Measurements from ENCODE around the gene CHIC2.

Gene CHIC2

GRCh38 chr4:54015423-54016030 lies 48.9 kb downstream of the CHIC2 start:
- Histone ChIP-seq H3K36me3 (ENCODE audit: control insufficient read depth in 1 of 2, insufficient read depth in 2 of 2, low read length in 2 of 2) (peaks cover 0 to 8% of the 10 kb centered on the region in 2 donors), H3K9ac (ENCODE audit: low read depth in 1 of 2, low read length in 2 of 2) (no peak overlapping the region), H3K27me3 (ENCODE audit: control insufficient read depth in 1 of 2, insufficient read depth in 2 of 2, low read length in 2 of 2) (no peaks in the 10 kb centered on the region), H3K9me3 (ENCODE audit: control insufficient read depth in 1 of 2, low read length in 2 of 2) (no peaks in the 10 kb centered on the region), H3K27ac (ENCODE audit: low read depth, low read length) (no peak overlapping the region), H3K4me1 (ENCODE audit: control insufficient read depth in 1 of 2, insufficient read depth in 2 of 2, low read length in 2 of 2) (no peaks in the 10 kb centered on the region), H3K4me3 (ENCODE audit: low read depth in 1 of 2, low read length in 2 of 2) (no peak overlapping the region)

DNA sequence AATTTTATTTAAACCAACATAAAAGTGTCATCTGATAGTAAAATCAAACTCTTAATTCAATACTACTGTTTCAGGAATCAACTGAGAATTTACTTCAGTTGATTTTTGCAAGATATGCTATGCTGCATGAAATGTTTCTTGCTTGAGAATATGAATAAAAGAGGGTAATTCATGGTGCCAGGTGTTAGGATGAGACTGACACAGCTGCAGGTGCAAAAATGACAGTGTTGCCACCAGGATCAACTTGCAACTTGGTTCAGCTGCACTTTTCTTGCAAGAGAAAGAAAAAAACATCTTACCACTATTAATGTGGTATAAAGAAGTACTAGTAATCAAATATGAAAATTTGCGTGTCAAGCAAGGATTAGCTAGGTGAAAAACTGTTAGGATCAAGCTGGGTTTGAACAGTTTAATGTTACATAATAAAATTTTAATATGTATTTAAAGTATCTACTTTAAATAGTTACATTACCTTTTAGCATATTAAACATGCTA lies 49.7 kb downstream of the CHIC2 start:
- no peak overlapping the region for H3K9ac ChIP-seq (ENCODE audit: low read depth in 1 of 2, low read length in 2 of 2)
- H3K27me3 ChIP-seq (ENCODE audit: control insufficient read depth in 1 of 2, insufficient read depth in 2 of 2, low read length in 2 of 2): no peaks in the 10 kb centered on the region
- peaks cover 0 to 8% of the 10 kb centered on the region in 2 donors for H3K36me3 ChIP-seq (ENCODE audit: control insufficient read depth in 1 of 2, insufficient read depth in 2 of 2, low read length in 2 of 2)
- no peak overlapping the region for H3K27ac ChIP-seq (ENCODE audit: low read depth, low read length)
- no peaks in the 10 kb centered on the region for H3K4me1 ChIP-seq (ENCODE audit: control insufficient read depth in 1 of 2, insufficient read depth in 2 of 2, low read length in 2 of 2)
- H3K9me3 ChIP-seq (ENCODE audit: control insufficient read depth in 1 of 2, low read length in 2 of 2): no peaks in the 10 kb centered on the region
- H3K4me3 ChIP-seq (ENCODE audit: low read depth in 1 of 2, low read length in 2 of 2): no peak overlapping the region

GRCh38 chr4:54011201-54011600 lies 53.2 kb downstream of the CHIC2 start:
- no peaks in the 10 kb centered on the region for H3K9me3 ChIP-seq (ENCODE audit: control insufficient read depth in 1 of 2, low read length in 2 of 2)
- peaks cover 0 to 4% of the 10 kb centered on the region in 2 donors for H3K4me1 ChIP-seq (ENCODE audit: control insufficient read depth in 1 of 2, insufficient read depth in 2 of 2, low read length in 2 of 2)
- H3K27me3 ChIP-seq (ENCODE audit: control insufficient read depth in 1 of 2, insufficient read depth in 2 of 2, low read length in 2 of 2): no peaks in the 10 kb centered on the region
- H3K27ac ChIP-seq (ENCODE audit: low read depth, low read length): no peak overlapping the region
- no peak overlapping the region for H3K9ac ChIP-seq (ENCODE audit: low read depth in 1 of 2, low read length in 2 of 2)
- H3K36me3 ChIP-seq (ENCODE audit: control insufficient read depth in 1 of 2, insufficient read depth in 2 of 2, low read length in 2 of 2): peaks cover 0 to 8% of the 10 kb centered on the region in 2 donors
- no peak overlapping the region for H3K4me3 ChIP-seq (ENCODE audit: low read depth in 1 of 2, low read length in 2 of 2)

- Histone ChIP-seq H3K4me1 (ENCODE audit: control insufficient read depth in 1 of 2, insufficient read depth in 2 of 2, low read length in 2 of 2) (peaks cover 0 to 12% of the 10 kb centered on the region in 2 donors), H3K27me3 (ENCODE audit: control insufficient read depth in 1 of 2, insufficient read depth in 2 of 2, low read length in 2 of 2) (no peaks in the 10 kb centered on the region), H3K9ac (ENCODE audit: low read depth in 1 of 2, low read length in 2 of 2) (no peak overlapping the region), H3K27ac (ENCODE audit: low read depth, low read length) (no peak overlapping the region), H3K9me3 (ENCODE audit: control insufficient read depth in 1 of 2, low read length in 2 of 2) (no peaks in the 10 kb centered on the region), H3K4me3 (ENCODE audit: low read depth in 1 of 2, low read length in 2 of 2) (no peak overlapping the region), H3K36me3 (ENCODE audit: control insufficient read depth in 1 of 2, insufficient read depth in 2 of 2, low read length in 2 of 2) (no peaks in the 10 kb centered on the region)
Observed at GRCh38 chr4:54006755-54007154, 57.6 kb downstream of the CHIC2 start.

DNA sequence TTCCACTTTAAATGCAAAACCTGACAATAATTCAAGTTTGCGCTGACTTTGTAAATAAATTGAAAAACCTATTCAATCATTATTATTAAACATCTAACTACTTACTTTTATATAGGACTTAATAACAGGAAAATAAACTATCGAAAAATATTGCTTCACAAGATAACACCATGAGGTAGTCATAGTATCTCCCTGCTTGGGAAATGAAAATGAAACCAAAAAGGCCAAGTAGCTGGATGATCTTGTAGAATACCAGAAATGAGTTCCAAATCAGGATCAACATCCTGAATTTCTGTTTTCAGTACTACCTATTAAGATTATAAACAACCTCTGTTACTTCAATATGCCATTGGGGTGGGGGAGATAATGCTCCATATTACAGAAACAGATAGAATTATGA lies 58.9 kb downstream of the CHIC2 start:
- Histone ChIP-seq H3K27ac (ENCODE audit: low read depth, low read length) (no peak overlapping the region), H3K4me1 (ENCODE audit: control insufficient read depth in 1 of 2, insufficient read depth in 2 of 2, low read length in 2 of 2) (peaks cover 0 to 12% of the 10 kb centered on the region in 2 donors), H3K9ac (ENCODE audit: low read depth in 1 of 2, low read length in 2 of 2) (no peak overlapping the region), H3K27me3 (ENCODE audit: control insufficient read depth in 1 of 2, insufficient read depth in 2 of 2, low read length in 2 of 2) (no peaks in the 10 kb centered on the region), H3K9me3 (ENCODE audit: control insufficient read depth in 1 of 2, low read length in 2 of 2) (no peaks in the 10 kb centered on the region), H3K4me3 (ENCODE audit: low read depth in 1 of 2, low read length in 2 of 2) (no peak overlapping the region), H3K36me3 (ENCODE audit: control insufficient read depth in 1 of 2, insufficient read depth in 2 of 2, low read length in 2 of 2) (no peaks in the 10 kb centered on the region)

DNA sequence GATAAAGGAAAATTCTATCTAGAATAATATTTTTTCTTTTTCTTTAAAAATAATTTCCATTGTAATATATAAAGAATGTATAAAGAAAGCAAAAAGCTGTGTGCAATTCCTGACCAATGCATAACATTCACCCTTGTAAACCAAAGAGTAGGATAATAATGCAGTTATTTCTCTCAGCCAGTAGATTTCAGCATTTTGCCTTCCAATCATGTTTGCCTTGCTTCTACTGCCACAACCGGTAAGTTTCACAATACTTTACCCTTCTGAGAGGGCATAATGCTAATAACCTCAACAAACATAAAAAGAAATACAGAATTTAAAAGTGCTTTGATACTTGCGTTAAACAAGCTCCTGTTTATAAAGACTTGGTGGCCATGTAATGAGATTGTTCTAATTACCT lies 59.9 kb downstream of the CHIC2 start:
- H3K27ac ChIP-seq (ENCODE audit: low read depth, low read length): no peak overlapping the region
- H3K9ac ChIP-seq (ENCODE audit: low read depth in 1 of 2, low read length in 2 of 2): no peak overlapping the region
- no peaks in the 10 kb centered on the region for H3K9me3 ChIP-seq (ENCODE audit: control insufficient read depth in 1 of 2, low read length in 2 of 2)
- H3K27me3 ChIP-seq (ENCODE audit: control insufficient read depth in 1 of 2, insufficient read depth in 2 of 2, low read length in 2 of 2): no peaks in the 10 kb centered on the region
- no peaks in the 10 kb centered on the region for H3K36me3 ChIP-seq (ENCODE audit: control insufficient read depth in 1 of 2, insufficient read depth in 2 of 2, low read length in 2 of 2)
- peaks cover 0 to 12% of the 10 kb centered on the region in 2 donors for H3K4me1 ChIP-seq (ENCODE audit: control insufficient read depth in 1 of 2, insufficient read depth in 2 of 2, low read length in 2 of 2)
- H3K4me3 ChIP-seq (ENCODE audit: low read depth in 1 of 2, low read length in 2 of 2): no peak overlapping the region

- H3K27me3 ChIP-seq (ENCODE audit: control insufficient read depth in 1 of 2, insufficient read depth in 2 of 2, low read length in 2 of 2): no peaks in the 10 kb centered on the region
- no peaks in the 10 kb centered on the region for H3K9me3 ChIP-seq (ENCODE audit: control insufficient read depth in 1 of 2, low read length in 2 of 2)
- H3K4me3 ChIP-seq (ENCODE audit: low read depth in 1 of 2, low read length in 2 of 2): no peak overlapping the region
- H3K27ac ChIP-seq (ENCODE audit: low read depth, low read length): no peak overlapping the region
- H3K4me1 ChIP-seq (ENCODE audit: control insufficient read depth in 1 of 2, insufficient read depth in 2 of 2, low read length in 2 of 2): peaks cover 0 to 8% of the 10 kb centered on the region in 2 donors
- no peak overlapping the region for H3K9ac ChIP-seq (ENCODE audit: low read depth in 1 of 2, low read length in 2 of 2)
- H3K36me3 ChIP-seq (ENCODE audit: control insufficient read depth in 1 of 2, insufficient read depth in 2 of 2, low read length in 2 of 2): no peaks in the 10 kb centered on the region
Observed at GRCh38 chr4:54001668-54002365, 62.6 kb downstream of the CHIC2 start.

DNA sequence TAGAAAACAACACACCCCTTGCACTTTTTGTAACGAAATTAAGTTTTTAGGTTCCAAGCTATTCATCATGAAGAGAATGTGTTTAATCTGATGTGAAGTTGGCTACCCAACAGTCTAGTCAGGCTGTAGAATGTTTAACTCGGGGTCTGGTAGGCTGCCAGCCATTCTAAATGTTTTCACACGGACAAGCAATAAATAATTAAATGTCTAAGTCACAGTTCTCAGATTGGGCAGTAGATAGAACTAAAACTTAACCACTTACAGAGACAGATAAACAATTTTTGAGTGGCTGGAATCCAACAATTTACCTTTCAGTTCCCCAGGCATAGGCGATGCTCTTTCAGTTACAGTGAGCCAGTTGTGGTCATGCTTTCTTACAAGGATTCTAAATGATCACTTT lies 66.5 kb downstream of the CHIC2 start:
- no peak overlapping the region for H3K27ac ChIP-seq (ENCODE audit: low read depth, low read length)
- H3K27me3 ChIP-seq (ENCODE audit: control insufficient read depth in 1 of 2, insufficient read depth in 2 of 2, low read length in 2 of 2): no peaks in the 10 kb centered on the region

DNA sequence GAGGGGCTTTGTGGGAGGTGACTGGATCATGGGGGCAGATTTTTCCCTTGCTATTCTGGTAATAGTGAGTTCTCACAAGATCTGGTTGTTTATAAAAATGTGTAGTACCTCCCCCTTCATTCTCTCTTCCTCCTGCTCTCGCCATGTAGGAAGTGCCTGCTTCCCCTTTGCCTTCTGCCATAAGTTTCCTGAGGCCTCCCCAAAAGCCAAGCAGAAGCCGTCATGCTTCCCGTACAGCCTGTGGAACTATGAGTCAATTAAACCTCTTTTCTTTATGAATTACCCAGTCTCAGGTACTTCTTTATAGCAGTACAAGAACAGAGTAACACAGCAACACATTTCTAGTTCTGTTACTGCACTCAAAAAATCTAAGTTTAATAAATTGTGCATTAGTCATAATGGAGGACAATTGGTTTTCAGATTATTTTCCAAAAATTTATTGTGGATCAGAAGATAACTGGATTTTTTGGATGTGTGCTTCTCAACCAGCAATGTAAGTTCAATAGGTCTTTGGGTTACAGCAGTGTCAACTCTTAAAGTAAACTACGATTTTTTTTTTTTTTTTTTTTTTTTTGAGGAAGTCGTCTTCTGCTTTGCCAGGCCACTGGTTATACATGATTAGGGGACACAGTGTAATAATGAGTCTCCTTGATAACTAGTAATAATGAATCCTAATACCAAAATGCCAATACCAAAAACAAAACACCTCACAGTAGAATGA lies 69.9 kb downstream of the CHIC2 start:
- H3K27ac ChIP-seq (ENCODE audit: low read depth, low read length): no peak overlapping the region
- no peaks in the 10 kb centered on the region for H3K4me1 ChIP-seq (ENCODE audit: control insufficient read depth in 1 of 2, insufficient read depth in 2 of 2, low read length in 2 of 2)
- no peaks in the 10 kb centered on the region for H3K36me3 ChIP-seq (ENCODE audit: control insufficient read depth in 1 of 2, insufficient read depth in 2 of 2, low read length in 2 of 2)
- no peak overlapping the region for H3K4me3 ChIP-seq (ENCODE audit: low read depth in 1 of 2, low read length in 2 of 2)
- H3K9me3 ChIP-seq (ENCODE audit: control insufficient read depth in 1 of 2, low read length in 2 of 2): no peaks in the 10 kb centered on the region
- H3K9ac ChIP-seq (ENCODE audit: low read depth in 1 of 2, low read length in 2 of 2): no peak overlapping the region
- H3K27me3 ChIP-seq (ENCODE audit: control insufficient read depth in 1 of 2, insufficient read depth in 2 of 2, low read length in 2 of 2): no peaks in the 10 kb centered on the region

More for the DNA sequence above, 66.5 kb downstream of the CHIC2 start:
- no peaks in the 10 kb centered on the region for H3K36me3 ChIP-seq (ENCODE audit: control insufficient read depth in 1 of 2, insufficient read depth in 2 of 2, low read length in 2 of 2)
- H3K9me3 ChIP-seq (ENCODE audit: control insufficient read depth in 1 of 2, low read length in 2 of 2): no peaks in the 10 kb centered on the region
- H3K4me1 ChIP-seq (ENCODE audit: control insufficient read depth in 1 of 2, insufficient read depth in 2 of 2, low read length in 2 of 2): no peaks in the 10 kb centered on the region
- H3K9ac ChIP-seq (ENCODE audit: low read depth in 1 of 2, low read length in 2 of 2): no peak overlapping the region
- H3K4me3 ChIP-seq (ENCODE audit: low read depth in 1 of 2, low read length in 2 of 2): no peak overlapping the region

GRCh38 chr4:53992785-53993184 lies 71.6 kb downstream of the CHIC2 start:
- H3K27ac ChIP-seq (ENCODE audit: low read depth, low read length): no peak overlapping the region

More at GRCh38 chr4:53992785-53993184, 71.6 kb downstream of the CHIC2 start:
- no peak overlapping the region for H3K9ac ChIP-seq (ENCODE audit: low read depth in 1 of 2, low read length in 2 of 2)
- no peaks in the 10 kb centered on the region for H3K9me3 ChIP-seq (ENCODE audit: control insufficient read depth in 1 of 2, low read length in 2 of 2)
- no peak overlapping the region for H3K4me3 ChIP-seq (ENCODE audit: low read depth in 1 of 2, low read length in 2 of 2)
- no peaks in the 10 kb centered on the region for H3K27me3 ChIP-seq (ENCODE audit: control insufficient read depth in 1 of 2, insufficient read depth in 2 of 2, low read length in 2 of 2)
- H3K4me1 ChIP-seq (ENCODE audit: control insufficient read depth in 1 of 2, insufficient read depth in 2 of 2, low read length in 2 of 2): no peaks in the 10 kb centered on the region
- H3K36me3 ChIP-seq (ENCODE audit: control insufficient read depth in 1 of 2, insufficient read depth in 2 of 2, low read length in 2 of 2): no peaks in the 10 kb centered on the region
